Naive thymus-derived CD8-positive, alpha-beta T cell (primary cell): ENCODE results near the gene EHBP1. TPM values are rescaled to one million over a fixed set of nuclear protein-coding genes. Genes with fewer than 3 reads are reported as not detected.

ENCODE experiments used
- ATAC-seq, 2 donors: fragments of 150-1000 bp; cut with Tn5 transposase in 1 of 2; sonication (Bioruptor Pico), chemical (Tn5 transposase) in 1 of 2; 1 replicate in 1 of 2; 2 replicates in 1 of 2; pipeline ENCODE4 v1.10.0; 2021; ENCODE audit warnings: mild to moderate bottlenecking in 2 of 2, moderate library complexity in 2 of 2
- POLR2A ChIA-PET: fragments of 350-600 bp; sonication (Branson Sonifier 250); formaldehyde crosslinking; loops from one replicate; lab custom pipeline; 2021; ENCODE audit warnings: antibody characterized with exemption; lab: Charles Lee
- DNase-seq, 10 donors: peaks; one replicate each; pipeline versions ENCODE4 v3.0.0 to v3.0.0-alpha.2; 2020 to 2022
- H3K27ac Mint-ChIP-seq, 10 donors: one replicate each; pipeline ENCODE4 v1.8.0; 2020 to 2022; ENCODE audit warnings: mild to moderate bottlenecking in 10 of 10, mixed read lengths in 10 of 10, moderate library complexity in 4 of 10, inconsistent platforms in 1 of 10
- H3K27me3 Mint-ChIP-seq, 5 donors: one replicate each; pipeline ENCODE4 v1.8.0; 2021 to 2022; ENCODE audit warnings: mixed read lengths in 5 of 5
- H3K36me3 Mint-ChIP-seq, 3 donors: one replicate each; pipeline ENCODE4 v1.8.0; 2020 to 2022; ENCODE audit warnings: mixed read lengths in 3 of 3, mild to moderate bottlenecking in 2 of 3, inconsistent platforms in 1 of 3
- H3K4me1 Mint-ChIP-seq, 4 donors: one replicate each; pipeline ENCODE4 v1.8.0; 2021 to 2022; ENCODE audit warnings: mixed read lengths in 4 of 4
- H3K4me3 Mint-ChIP-seq, 10 donors: one replicate each; pipeline ENCODE4 v1.8.0; 2020 to 2022; ENCODE audit warnings: mild to moderate bottlenecking in 10 of 10, mixed read lengths in 10 of 10, moderate library complexity in 6 of 10, inconsistent platforms in 1 of 10
- H3K9me3 Mint-ChIP-seq, 9 donors: one replicate each; pipeline ENCODE4 v1.8.0; 2020 to 2022; ENCODE audit warnings: mixed read lengths in 9 of 9, mild to moderate bottlenecking in 3 of 9, inconsistent platforms in 1 of 9, moderate library complexity in 1 of 9
- polyA plus RNA-seq, 3 donors: library from polyadenylated mRNA; unstranded; fragments of 300-500 nt; fragmentation: Illumina TruSeq; gene quantifications; one replicate each; pipeline ENCODE4 v1.2.3, GENCODE V29; 2021
- total RNA-seq, 8 experiments: library from RNA in 2 of 8; stranded (reverse) in 2 of 8; gene quantifications; one replicate each; pipeline ENCODE4 v1.2.3 and lab custom pipeline; 2021 to 2026

Gene EHBP1
- total and polyA plus RNA-seq, 5 experiments from 2014 or later = 9.8 to 30.8 (median 10.3) TPM

DNA sequence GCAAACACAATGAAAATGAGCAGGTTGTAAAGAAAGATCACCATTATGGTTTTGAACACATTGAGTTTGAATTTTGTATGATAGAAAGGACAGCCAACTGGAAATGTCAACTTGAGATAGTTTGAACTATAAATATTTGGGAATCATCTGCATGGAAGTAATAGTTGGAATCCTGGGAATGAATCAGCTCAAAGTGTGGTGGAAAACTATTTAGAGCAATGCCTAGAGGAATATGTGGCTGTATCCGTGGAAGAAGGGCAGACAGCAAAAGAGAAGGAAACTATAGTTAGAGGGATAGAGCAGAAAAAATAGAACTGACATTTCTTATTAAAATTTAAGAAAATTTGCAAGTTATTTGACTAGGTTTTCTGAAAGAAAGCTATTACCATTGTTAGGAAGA lies 232.6 kb downstream of the EHBP1 start:
- Mint-ChIP-seq H3K27me3 (no peaks in the 10 kb centered on the region), H3K4me3 (no peak overlapping the region), H3K4me1 (no peaks in the 10 kb centered on the region), H3K27ac (peak overlapping the region in 1 of 10 donors; percentile 14), H3K36me3 (peaks cover 0 to 3% (median 3%) of the 10 kb centered on the region in 3 donors), H3K9me3 (no peaks in the 10 kb centered on the region)
- ATAC-seq (no peak), DNase-seq (no peak)
- POLR2A ChIA-PET = no interaction called here

DNA sequence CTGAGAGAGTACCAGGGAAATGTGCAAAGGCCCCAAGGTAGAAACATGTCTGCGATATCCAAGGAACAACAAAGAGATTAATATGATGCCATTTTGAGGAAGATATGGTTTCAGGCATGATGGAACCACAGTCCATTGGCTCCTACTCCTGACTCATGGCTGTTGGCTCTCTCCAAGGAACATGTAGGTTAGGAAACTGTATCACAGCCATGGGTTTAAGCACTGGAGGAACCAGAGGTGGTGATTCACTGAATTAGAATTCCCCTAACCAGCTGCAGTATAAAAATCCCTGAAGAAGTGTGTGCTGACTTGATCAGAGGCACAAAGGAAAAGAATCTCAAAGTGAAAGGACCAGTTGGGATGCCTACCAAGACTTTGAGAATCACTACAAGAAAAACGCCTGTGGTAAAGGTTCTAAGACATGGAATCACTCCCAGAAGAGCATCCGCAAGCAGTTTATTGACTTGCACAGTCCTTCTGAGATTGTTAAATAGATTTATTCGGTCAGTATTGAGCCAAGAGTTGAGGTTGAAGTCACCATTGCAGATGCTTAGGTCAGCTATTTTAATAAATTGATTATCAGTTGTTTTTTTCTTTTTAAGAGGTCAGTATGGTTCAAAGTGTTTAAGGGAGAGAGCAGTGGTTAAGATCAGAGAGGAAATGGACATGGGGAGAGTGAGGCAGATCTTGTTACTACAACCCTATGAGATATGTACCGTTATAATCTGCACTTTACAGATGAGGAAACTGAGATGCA lies 234.4 kb downstream of the EHBP1 start:
- DNase-seq (no peak), ATAC-seq (no peak)
- H3K9me3 Mint-ChIP-seq = no peaks in the 10 kb centered on the region
- no peaks in the 10 kb centered on the region for H3K4me1 Mint-ChIP-seq
- no peak overlapping the region for H3K4me3 Mint-ChIP-seq
- POLR2A ChIA-PET = no interaction called here
- H3K27me3 Mint-ChIP-seq = no peaks in the 10 kb centered on the region
- no peak overlapping the region for H3K27ac Mint-ChIP-seq
- peaks cover 0 to 10% (median 7%) of the 10 kb centered on the region in 3 donors for H3K36me3 Mint-ChIP-seq

DNA sequence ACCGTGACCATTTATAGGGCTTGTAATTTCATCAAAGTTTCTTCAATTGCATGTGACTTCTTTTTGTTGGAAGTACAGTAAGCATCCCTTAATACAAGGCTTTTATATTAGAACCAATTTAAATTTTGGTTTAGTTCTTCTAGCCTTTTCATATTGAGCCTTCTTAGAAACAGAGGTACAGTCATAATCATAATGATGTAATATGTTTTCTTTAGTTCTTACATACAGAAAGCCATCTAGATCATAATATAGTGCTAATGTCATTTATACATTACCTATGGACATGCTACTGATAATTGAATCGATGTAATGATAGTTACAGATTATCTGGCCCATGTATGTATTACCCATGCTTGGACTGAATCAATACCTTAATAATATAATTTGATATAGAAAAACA lies 235.2 kb downstream of the EHBP1 start:
- no peak overlapping the region for H3K27ac Mint-ChIP-seq
- no peaks in the 10 kb centered on the region for H3K4me1 Mint-ChIP-seq
- no peak for DNase-seq
- no peak for ATAC-seq
- H3K27me3 Mint-ChIP-seq = no peaks in the 10 kb centered on the region
- POLR2A ChIA-PET = no interaction called here
- peaks cover 0 to 13% (median 9%) of the 10 kb centered on the region in 3 donors for H3K36me3 Mint-ChIP-seq
- no peaks in the 10 kb centered on the region for H3K9me3 Mint-ChIP-seq
- no peak overlapping the region for H3K4me3 Mint-ChIP-seq

DNA sequence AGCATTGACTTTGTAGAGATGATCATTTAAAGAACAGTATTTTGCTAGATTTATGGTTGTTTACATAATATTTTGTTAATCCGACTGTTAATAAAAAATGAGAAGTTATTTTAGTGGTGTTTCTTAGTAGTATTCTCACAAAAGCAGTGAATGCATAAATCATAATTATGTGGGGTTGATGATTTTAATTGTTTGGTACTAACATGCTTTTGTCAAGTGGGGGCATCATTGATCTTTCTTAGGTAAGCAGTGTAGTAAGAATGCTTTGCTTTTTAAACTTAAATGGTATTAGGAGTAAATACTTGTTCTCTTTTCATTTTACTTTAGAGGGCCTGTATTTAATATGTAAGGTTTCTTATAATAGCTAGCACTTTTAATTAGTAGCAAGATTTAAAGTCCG lies 235.9 kb downstream of the EHBP1 start:
- no peak for ATAC-seq
- POLR2A ChIA-PET = no interaction called here
- Mint-ChIP-seq H3K36me3 (peaks cover 0 to 13% (median 10%) of the 10 kb centered on the region in 3 donors), H3K27ac (no peak overlapping the region), H3K27me3 (no peaks in the 10 kb centered on the region), H3K9me3 (no peaks in the 10 kb centered on the region), H3K4me3 (no peak overlapping the region), H3K4me1 (no peaks in the 10 kb centered on the region)
- DNase-seq = no peak

DNA sequence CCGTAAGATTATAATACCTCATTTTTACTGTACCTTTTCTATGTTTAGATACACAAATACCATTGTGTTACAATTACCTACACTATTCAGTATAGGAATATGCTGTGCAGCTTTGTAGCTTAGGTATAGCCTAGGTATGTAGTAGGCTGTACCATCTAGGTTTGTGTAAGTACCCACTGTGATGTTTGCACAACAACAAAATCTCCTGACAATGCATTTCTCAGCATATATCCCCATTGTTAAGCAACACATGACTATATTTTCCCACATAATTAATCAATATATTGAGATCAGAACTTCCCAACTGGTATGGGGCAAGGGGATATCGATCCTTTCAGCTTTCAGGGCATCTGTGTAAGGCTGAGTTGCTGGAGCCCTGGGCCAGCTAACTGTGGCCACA lies 238.8 kb downstream of the EHBP1 start:
- peaks cover 10 to 30% (median 17%) of the 10 kb centered on the region in 3 donors for H3K36me3 Mint-ChIP-seq
- H3K27me3 Mint-ChIP-seq = no peaks in the 10 kb centered on the region
- no peak overlapping the region for H3K4me3 Mint-ChIP-seq
- DNase-seq (no peak), ATAC-seq (no peak)
- POLR2A ChIA-PET = no interaction called here
- no peaks in the 10 kb centered on the region for H3K9me3 Mint-ChIP-seq
- H3K4me1 Mint-ChIP-seq = no peaks in the 10 kb centered on the region
- no peak overlapping the region for H3K27ac Mint-ChIP-seq

DNA sequence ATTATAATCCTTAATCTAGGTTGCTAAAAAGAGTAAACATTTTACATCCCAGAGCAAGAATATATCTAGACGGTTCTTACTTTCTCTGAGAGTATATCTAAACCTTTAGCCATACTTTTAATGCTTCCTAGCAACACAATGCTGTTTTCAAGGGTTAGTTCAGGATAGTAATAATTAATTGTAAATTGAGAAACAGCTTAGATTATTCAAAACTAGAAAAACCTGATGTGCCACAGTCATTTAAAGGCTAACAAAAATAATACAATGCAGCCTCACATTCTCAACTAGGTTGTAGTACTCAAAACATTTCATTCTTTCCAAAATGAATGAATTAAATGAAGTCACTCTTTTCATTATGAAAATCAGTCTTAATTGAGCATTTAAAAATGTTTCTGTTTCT lies 241.9 kb downstream of the EHBP1 start:
- POLR2A ChIA-PET = no interaction called here
- H3K4me1 Mint-ChIP-seq = no peaks in the 10 kb centered on the region
- H3K9me3 Mint-ChIP-seq = peaks cover 0 to 1% (median 0%) of the 10 kb centered on the region in 9 donors
- H3K27ac Mint-ChIP-seq = no peak overlapping the region
- ATAC-seq = no peak
- no peak for DNase-seq
- peaks cover 10 to 40% (median 22%) of the 10 kb centered on the region in 3 donors for H3K36me3 Mint-ChIP-seq
- no peak overlapping the region for H3K4me3 Mint-ChIP-seq
- no peaks in the 10 kb centered on the region for H3K27me3 Mint-ChIP-seq

DNA sequence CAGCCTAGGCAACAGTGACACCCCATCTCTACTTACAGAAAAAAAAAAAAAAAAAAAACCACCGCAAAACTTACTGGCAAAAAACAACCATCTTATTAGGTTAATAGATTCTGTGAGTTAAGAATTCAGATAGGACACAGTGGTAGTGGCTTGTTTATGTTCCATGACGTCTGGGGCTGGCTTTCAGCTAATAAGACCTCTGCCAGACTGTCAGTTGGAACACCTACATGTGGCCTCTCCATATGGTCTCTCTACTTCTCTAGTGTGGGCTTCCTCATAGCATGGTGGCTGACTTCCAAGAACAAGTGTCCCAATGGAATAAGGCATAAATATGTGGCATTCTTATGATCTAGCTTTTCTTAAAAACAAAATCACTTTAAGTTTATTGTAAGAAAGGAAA lies 251.1 kb downstream of the EHBP1 start:
- no peak overlapping the region for H3K4me3 Mint-ChIP-seq
- H3K27ac Mint-ChIP-seq = no peak overlapping the region
- no peaks in the 10 kb centered on the region for H3K4me1 Mint-ChIP-seq
- H3K9me3 Mint-ChIP-seq = peaks cover 0 to 1% (median 0%) of the 10 kb centered on the region in 9 donors
- POLR2A ChIA-PET = no interaction called here
- no peaks in the 10 kb centered on the region for H3K27me3 Mint-ChIP-seq
- H3K36me3 Mint-ChIP-seq = peaks cover 12 to 44% (median 35%) of the 10 kb centered on the region in 3 donors
- DNase-seq (no peak), ATAC-seq (no peak)

DNA sequence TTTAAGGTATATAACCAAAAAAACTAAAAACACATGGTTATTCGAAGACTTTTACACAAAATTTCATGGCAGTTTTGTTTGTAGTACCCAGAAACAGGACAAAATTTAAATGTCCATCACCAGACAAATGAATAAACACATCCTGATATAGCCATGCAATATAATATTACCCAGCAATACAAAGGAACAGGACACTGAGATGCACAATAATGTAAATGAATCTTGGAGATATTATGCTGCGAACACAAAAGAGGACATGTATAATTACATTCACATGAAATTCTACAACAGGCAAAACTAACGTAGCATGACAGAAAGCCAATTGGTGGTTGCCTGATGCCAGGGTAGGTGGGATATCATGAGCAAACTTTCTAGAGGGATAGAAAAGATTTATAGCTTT lies 252.7 kb downstream of the EHBP1 start:
- POLR2A ChIA-PET = no interaction called here
- Mint-ChIP-seq H3K27ac (no peak overlapping the region), H3K4me3 (no peak overlapping the region), H3K27me3 (no peaks in the 10 kb centered on the region), H3K36me3 (peaks cover 12 to 41% (median 33%) of the 10 kb centered on the region in 3 donors), H3K9me3 (no peaks in the 10 kb centered on the region), H3K4me1 (no peaks in the 10 kb centered on the region)
- DNase-seq = no peak
- ATAC-seq = no peak

DNA sequence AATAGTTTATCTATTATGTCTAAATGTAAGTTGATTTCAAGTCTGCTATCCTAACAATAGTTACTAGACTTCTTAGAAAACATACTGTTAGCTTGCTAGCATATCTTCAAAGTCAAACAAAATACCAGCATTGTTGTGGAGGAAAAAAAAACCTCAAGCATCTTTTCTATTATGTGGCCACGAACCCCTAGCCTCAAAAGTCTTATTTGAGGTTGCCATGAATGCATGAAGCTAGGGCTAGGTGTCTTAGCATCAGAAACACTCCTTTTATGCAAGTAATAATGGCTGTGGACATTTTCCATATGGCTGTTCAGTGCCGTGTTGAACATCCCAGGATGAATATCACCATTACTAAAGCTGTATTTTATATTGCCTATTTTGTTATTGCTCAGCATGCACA lies 258.5 kb downstream of the EHBP1 start:
- POLR2A ChIA-PET = no interaction called here

DNA sequence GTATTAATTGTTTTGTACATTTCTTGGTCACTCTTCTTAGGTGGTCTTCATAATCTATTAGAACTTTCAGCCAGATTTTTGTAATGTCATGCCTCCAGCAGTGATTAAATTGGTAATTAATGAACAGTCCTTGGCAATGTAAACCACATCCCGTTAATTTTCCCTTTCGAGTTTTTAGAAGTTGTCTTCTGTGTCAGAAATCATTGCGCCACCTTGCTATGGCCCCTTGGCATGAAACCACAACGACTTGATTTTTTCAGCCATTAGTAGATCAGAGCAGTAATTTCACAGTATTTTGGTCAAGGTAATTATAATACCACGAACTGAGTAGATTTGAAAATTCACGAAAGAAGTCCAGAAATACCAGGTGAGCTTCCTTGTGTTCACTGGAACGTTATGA lies 259.2 kb downstream of the EHBP1 start:
- Mint-ChIP-seq H3K4me1 (no peaks in the 10 kb centered on the region), H3K27me3 (no peaks in the 10 kb centered on the region), H3K9me3 (no peaks in the 10 kb centered on the region), H3K27ac (no peak overlapping the region), H3K36me3 (peaks cover 8 to 12% (median 10%) of the 10 kb centered on the region in 3 donors), H3K4me3 (no peak overlapping the region)
- ATAC-seq (no peak), DNase-seq (no peak)
- POLR2A ChIA-PET = no interaction called here

More for the DNA sequence above, 258.5 kb downstream of the EHBP1 start:
- ATAC-seq = no peak
- no peak for DNase-seq
- no peak overlapping the region for H3K27ac Mint-ChIP-seq
- no peaks in the 10 kb centered on the region for H3K9me3 Mint-ChIP-seq
- H3K36me3 Mint-ChIP-seq = peaks cover 9 to 15% (median 13%) of the 10 kb centered on the region in 3 donors
- H3K27me3 Mint-ChIP-seq = no peaks in the 10 kb centered on the region
- H3K4me3 Mint-ChIP-seq = no peak overlapping the region
- H3K4me1 Mint-ChIP-seq = no peaks in the 10 kb centered on the region

DNA sequence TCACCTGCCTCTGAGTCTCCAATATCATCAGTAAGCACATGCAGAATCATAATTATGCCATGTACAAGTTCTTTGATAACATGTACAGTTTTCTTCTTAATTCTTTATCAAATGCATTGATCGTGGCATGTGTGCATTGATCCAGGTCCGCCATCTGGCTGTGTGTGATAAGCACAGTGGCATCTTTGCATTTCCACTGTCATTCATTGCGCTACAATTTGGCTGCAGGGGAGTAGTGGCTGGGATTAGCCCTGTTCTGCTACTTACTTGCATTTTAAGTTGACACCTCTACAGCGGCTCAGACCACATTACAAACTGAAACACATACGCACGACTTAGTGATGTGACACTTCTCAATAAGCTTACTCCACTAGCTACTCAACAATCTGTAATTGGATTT lies 261.5 kb downstream of the EHBP1 start:
- no peak for ATAC-seq

DNA sequence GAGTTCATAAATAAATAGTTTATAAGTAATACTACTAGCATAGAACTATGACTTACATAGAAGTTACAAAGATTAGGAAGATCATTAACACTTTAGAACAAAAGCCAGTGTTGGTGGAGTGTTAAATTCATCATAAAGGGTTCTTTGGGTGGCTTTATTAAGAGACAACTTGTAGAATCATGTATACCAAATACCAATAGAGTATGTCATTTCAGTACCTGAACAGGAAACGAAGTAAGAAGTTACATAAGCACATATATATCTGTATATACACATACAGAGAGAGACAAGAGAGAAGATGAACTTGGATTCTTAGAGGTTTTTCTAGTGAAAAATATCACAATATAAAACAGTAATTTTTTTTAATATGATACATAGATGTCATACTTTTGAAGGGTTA lies 262.7 kb downstream of the EHBP1 start:
- no peaks in the 10 kb centered on the region for H3K27me3 Mint-ChIP-seq
- peaks cover 3 to 15% (median 13%) of the 10 kb centered on the region in 3 donors for H3K36me3 Mint-ChIP-seq
- no peak overlapping the region for H3K4me3 Mint-ChIP-seq
- no peaks in the 10 kb centered on the region for H3K9me3 Mint-ChIP-seq
- DNase-seq (no peak), ATAC-seq (no peak)
- POLR2A ChIA-PET = no interaction called here
- no peak overlapping the region for H3K27ac Mint-ChIP-seq
- peaks cover 0 to 1% (median 0%) of the 10 kb centered on the region in 4 donors for H3K4me1 Mint-ChIP-seq

More for the DNA sequence above, 261.5 kb downstream of the EHBP1 start:
- POLR2A ChIA-PET = no interaction called here
- H3K9me3 Mint-ChIP-seq = no peaks in the 10 kb centered on the region
- no peaks in the 10 kb centered on the region for H3K27me3 Mint-ChIP-seq
- H3K4me1 Mint-ChIP-seq = no peaks in the 10 kb centered on the region
- no peak overlapping the region for H3K27ac Mint-ChIP-seq
- DNase-seq = no peak
- H3K4me3 Mint-ChIP-seq = no peak overlapping the region
- peaks cover 3 to 9% (median 8%) of the 10 kb centered on the region in 3 donors for H3K36me3 Mint-ChIP-seq

DNA sequence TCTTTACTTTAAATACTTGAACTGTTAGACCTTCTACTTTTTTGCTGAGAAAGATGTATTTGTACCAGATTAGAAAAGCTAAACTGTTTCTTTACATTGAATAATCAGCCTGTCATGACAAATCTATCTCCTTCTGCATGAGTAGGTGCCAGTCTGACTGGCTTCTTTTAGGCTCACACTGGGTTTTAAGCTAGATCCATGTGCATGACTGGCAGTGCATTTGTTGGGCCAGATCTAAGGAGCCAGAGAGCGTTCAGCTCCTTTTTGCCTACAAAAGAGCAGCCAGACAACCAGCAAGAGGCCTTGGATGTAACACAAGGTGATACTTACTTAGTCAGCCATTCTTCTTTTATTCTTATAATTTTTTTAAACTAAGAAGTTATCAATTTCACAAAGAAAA lies 263.2 kb downstream of the EHBP1 start:
- Mint-ChIP-seq H3K9me3 (no peaks in the 10 kb centered on the region), H3K36me3 (peaks cover 3 to 20% (median 13%) of the 10 kb centered on the region in 3 donors), H3K27ac (no peak overlapping the region), H3K4me1 (peaks cover 0 to 1% (median 0%) of the 10 kb centered on the region in 4 donors), H3K4me3 (no peak overlapping the region), H3K27me3 (no peaks in the 10 kb centered on the region)
- no peak for ATAC-seq
- POLR2A ChIA-PET = no interaction called here
- DNase-seq = no peak

DNA sequence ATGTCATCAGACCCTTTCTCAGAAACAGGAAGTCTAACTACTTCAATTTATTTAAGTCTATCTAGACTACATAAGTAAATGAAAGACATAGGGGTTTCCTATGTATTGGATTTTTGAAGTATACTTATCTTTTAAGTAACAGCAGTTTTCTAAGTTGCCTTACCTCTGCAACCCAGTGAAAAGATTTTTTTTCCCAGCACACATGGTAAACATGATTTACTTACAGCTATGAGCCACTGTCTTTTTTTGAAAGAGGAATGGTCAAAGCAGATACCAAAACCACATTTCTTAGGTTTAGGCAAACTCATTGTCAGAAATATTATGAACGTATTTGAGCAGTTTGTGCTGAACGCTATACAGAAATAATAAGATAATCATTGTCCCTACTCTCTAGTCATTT lies 266.4 kb downstream of the EHBP1 start:
- POLR2A ChIA-PET = no interaction called here
- Mint-ChIP-seq H3K27ac (no peak overlapping the region), H3K4me1 (peaks cover 0 to 1% (median 0%) of the 10 kb centered on the region in 4 donors), H3K9me3 (no peaks in the 10 kb centered on the region), H3K27me3 (no peaks in the 10 kb centered on the region), H3K4me3 (no peak overlapping the region), H3K36me3 (peaks cover 0 to 20% (median 9%) of the 10 kb centered on the region in 3 donors)
- ATAC-seq (no peak), DNase-seq (no peak)
